SK-N-SH treated with all-trans-retinoic acid at 6 μM for 48 hours (cell line): ENCODE results near the gene ZNF606.

ENCODE experiments used
- ARNTL ChIP-seq: fragments of 450-650 bp; formaldehyde crosslinking; IDR thresholded peaks from 2 replicates; pipeline ENCODE4 v1.5.0; 2020; ENCODE audit warnings: low read depth, mild to moderate bottlenecking, moderate library complexity, borderline replicate concordance
- ESRRG ChIP-seq: fragments of 250-450 bp; sonication (Bioruptor Pico); IDR thresholded peaks from 2 replicates; pipeline ENCODE4 v1.6.1; 2021; ENCODE audit warnings: mild to moderate bottlenecking
- GLIS3 ChIP-seq: fragments of 250-450 bp; sonication (Bioruptor Pico); IDR thresholded peaks from 2 replicates; pipeline ENCODE4 v1.5.0; 2020; ENCODE audit warnings: mild to moderate bottlenecking, moderate library complexity
- OSR1 ChIP-seq: fragments of 250-450 bp; sonication (Bioruptor Pico); IDR thresholded peaks from 2 replicates; pipeline ENCODE4 v1.8.0; 2022; ENCODE audit warnings: moderate library complexity, mild to moderate bottlenecking, inconsistent platforms
- RARB ChIP-seq: fragments of 250-450 bp; sonication (Bioruptor Pico); IDR thresholded peaks from 2 replicates; pipeline ENCODE4 v1.8.0; 2021; ENCODE audit warnings: mild to moderate bottlenecking, moderate library complexity
- SNAI2 ChIP-seq: fragments of 250-450 bp; sonication (Bioruptor Pico); IDR thresholded peaks from 2 replicates; pipeline ENCODE4 v1.5.0; 2020; ENCODE audit warnings: mild to moderate bottlenecking, moderate library complexity
- ZFP3 ChIP-seq: fragments of 250-450 bp; sonication (Bioruptor Pico); IDR thresholded peaks from 2 replicates; pipeline ENCODE4 v1.5.0; 2020; ENCODE audit warnings: mild to moderate bottlenecking, moderate library complexity
- ZFP30 ChIP-seq: fragments of 450-650 bp; formaldehyde crosslinking; IDR thresholded peaks from 2 replicates; pipeline ENCODE4 v1.5.0; 2022; ENCODE audit warnings: mild to moderate bottlenecking, moderate library complexity
- ZNF70 ChIP-seq: fragments of 450-650 bp; formaldehyde crosslinking; IDR thresholded peaks from 2 replicates; pipeline ENCODE4 v1.5.0; 2020; ENCODE audit warnings: mild to moderate bottlenecking, moderate library complexity
- ZNF8 ChIP-seq: fragments of 450-650 bp; formaldehyde crosslinking; IDR thresholded peaks from 2 replicates; pipeline ENCODE4 v1.5.0; 2020; ENCODE audit warnings: mild to moderate bottlenecking, moderate library complexity
- TF ChIP-seq, protein P1 (sequence below): fragments of 250-450 bp; sonication (Bioruptor Pico); IDR thresholded peaks from 2 replicates; pipeline ENCODE4 v1.5.1; 2021; ENCODE audit warnings: mild to moderate bottlenecking, moderate library complexity
- TF ChIP-seq, protein P2 (sequence below): fragments of 250-450 bp; sonication (Bioruptor Pico); IDR thresholded peaks from 2 replicates; pipeline ENCODE4 v1.8.0; 2020; ENCODE audit warnings: mild to moderate bottlenecking, moderate library complexity, borderline replicate concordance

DNA sequence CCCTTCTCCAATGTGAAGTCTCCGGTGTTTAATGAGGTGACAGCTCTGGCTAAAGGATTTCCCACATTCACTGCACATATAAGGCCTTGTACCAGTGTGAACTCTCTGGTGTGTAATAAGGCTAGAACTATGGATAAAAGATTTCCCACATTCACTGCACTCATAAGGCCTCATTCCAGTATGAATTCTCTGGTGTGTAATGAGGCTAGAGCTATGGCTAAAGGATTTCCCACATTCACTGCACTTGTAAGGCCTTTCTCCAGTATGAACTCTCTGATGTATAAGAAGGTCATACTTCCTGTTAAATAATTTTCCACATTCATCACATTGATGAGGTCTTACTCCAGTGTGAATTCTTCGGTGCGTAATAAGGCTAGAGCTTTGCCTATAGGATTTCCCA lies 61.0 kb downstream of the ZNF606 start:
- TF ChIP-seq ARNTL (CRISPR knock-in tag): no peak
- no peak for TF ChIP-seq GLIS3 (CRISPR knock-in tag)
- TF ChIP-seq, protein P1, sequence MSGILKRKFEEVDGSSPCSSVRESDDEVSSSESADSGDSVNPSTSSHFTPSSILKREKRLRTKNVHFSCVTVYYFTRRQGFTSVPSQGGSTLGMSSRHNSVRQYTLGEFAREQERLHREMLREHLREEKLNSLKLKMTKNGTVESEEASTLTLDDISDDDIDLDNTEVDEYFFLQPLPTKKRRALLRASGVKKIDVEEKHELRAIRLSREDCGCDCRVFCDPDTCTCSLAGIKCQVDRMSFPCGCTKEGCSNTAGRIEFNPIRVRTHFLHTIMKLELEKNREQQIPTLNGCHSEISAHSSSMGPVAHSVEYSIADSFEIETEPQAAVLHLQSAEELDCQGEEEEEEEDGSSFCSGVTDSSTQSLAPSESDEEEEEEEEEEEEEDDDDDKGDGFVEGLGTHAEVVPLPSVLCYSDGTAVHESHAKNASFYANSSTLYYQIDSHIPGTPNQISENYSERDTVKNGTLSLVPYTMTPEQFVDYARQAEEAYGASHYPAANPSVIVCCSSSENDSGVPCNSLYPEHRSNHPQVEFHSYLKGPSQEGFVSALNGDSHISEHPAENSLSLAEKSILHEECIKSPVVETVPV (CRISPR knock-in tag): no peak
- TF ChIP-seq, protein P2, sequence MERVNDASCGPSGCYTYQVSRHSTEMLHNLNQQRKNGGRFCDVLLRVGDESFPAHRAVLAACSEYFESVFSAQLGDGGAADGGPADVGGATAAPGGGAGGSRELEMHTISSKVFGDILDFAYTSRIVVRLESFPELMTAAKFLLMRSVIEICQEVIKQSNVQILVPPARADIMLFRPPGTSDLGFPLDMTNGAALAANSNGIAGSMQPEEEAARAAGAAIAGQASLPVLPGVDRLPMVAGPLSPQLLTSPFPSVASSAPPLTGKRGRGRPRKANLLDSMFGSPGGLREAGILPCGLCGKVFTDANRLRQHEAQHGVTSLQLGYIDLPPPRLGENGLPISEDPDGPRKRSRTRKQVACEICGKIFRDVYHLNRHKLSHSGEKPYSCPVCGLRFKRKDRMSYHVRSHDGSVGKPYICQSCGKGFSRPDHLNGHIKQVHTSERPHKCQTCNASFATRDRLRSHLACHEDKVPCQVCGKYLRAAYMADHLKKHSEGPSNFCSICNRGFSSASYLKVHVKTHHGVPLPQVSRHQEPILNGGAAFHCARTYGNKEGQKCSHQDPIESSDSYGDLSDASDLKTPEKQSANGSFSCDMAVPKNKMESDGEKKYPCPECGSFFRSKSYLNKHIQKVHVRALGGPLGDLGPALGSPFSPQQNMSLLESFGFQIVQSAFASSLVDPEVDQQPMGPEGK (CRISPR knock-in tag): no peak
- no peak for TF ChIP-seq ZFP3 (CRISPR knock-in tag)
- TF ChIP-seq OSR1: no peak
- TF ChIP-seq RARB (CRISPR knock-in tag): no peak
- TF ChIP-seq ESRRG (CRISPR knock-in tag): no peak
- no peak for TF ChIP-seq ZFP30 (CRISPR knock-in tag)
- TF ChIP-seq SNAI2: no peak
- TF ChIP-seq ZNF70 (CRISPR knock-in tag): no peak
- no peak for TF ChIP-seq ZNF8 (CRISPR knock-in tag)
